CD4-positive, alpha-beta T cell treated with Interleukin-21 for 1 hour (primary cell): ENCODE measurements around the gene MACROH2A1.

ENCODE experiments used
- DNase-seq: peaks from one replicate; pipeline ENCODE4 v3.0.0-alpha.2; 2020

Gene MACROH2A1

DNA sequence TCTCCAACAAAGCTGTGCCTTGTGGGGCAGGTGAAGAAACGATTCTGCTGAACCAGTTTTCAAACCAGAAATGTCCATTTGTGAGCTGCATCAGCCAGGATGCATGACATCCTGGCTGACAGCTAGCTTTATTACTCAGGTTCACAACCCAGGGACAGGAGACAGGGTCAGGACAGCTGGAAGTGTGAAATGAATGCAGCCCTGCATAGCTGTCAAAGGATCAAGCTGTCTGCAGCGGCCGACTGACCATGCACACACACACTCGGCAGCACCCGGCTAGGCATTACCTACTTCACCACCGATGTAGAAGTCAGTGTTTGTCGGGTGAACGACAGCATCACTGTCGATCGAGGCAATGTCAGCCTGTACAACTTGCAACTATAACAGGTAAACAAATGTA, 48.5 kb downstream of the MACROH2A1 start:
- DNase-seq, result no peak

DNA sequence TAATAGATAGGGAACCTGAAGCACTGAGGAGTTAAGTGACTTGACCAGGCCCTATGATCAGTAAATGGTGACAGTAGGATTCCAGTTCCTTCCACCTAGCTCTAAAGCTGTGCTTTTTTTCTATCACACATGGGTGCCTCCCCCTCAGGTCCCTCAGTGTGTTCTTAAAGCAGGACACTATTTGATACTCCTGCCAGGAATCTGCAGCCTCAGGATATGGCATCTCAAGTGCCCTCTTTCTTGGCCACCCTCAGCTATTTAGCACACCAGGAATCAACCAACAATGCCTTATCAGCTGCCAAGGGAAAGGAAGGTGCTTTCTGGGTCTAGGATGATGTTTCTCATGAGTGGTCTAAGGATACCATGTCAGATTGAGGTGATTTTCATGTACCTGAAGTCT, 49.1 kb downstream of the MACROH2A1 start:
- no peak for DNase-seq

DNA sequence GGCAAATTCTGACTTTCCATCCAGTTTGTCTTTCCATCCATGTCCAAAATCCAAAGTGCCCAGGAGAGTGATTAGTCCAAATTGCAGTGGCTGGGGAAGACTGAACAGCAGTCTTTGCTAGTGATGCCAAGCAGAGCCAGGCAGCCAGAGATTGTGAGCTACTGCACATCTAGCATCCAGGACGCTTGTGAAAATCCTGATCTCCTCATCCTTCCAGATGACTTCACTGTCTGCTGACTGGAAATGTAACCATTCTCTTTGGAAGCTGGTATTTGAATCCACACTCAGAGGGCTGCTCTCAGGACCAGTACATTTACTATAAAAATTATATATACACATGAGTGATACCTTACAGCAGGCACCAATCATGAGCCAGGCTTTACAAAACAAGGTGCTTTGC, 49.6 kb downstream of the MACROH2A1 start:
- no peak for DNase-seq

DNA sequence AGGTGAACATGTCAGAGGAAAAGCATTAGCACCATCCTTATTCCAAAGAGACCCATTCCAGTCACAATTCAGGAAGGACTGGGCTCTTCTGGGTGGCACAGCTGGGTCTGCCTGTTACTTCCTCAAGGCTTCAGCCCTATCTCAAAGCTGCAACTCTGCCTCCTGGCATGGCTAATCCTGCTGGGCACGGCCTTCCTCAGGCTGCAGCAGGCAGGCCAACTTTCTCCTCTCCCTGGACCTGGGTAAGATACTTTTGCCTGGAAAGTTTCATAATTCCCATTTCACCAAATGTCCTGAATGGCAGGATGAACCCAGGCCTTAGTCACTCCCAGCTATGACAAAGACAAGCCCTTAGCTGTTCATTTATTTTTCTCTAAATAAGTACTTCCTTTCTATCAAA, 50.1 kb downstream of the MACROH2A1 start:
- no peak for DNase-seq

DNA sequence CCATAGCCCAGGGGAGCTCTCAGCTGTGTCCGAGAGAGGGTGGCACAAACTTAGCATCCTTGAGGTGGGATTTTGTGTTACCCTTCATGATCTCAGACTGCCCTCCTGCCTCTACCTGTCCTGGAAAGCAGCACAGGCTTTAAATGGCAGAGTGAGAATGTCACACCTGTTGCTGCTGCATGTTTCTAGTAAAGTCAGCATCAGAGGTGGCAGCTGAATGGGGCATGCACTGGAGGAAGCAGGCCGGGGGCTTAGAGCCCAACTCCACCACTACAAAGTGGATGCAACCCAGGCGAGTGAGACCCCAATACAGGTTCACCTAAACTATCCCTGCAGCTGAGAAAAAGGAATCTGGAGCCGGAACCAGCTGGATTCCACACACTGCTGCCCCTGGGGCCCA, 51.6 kb downstream of the MACROH2A1 start:
- no peak for DNase-seq

DNA sequence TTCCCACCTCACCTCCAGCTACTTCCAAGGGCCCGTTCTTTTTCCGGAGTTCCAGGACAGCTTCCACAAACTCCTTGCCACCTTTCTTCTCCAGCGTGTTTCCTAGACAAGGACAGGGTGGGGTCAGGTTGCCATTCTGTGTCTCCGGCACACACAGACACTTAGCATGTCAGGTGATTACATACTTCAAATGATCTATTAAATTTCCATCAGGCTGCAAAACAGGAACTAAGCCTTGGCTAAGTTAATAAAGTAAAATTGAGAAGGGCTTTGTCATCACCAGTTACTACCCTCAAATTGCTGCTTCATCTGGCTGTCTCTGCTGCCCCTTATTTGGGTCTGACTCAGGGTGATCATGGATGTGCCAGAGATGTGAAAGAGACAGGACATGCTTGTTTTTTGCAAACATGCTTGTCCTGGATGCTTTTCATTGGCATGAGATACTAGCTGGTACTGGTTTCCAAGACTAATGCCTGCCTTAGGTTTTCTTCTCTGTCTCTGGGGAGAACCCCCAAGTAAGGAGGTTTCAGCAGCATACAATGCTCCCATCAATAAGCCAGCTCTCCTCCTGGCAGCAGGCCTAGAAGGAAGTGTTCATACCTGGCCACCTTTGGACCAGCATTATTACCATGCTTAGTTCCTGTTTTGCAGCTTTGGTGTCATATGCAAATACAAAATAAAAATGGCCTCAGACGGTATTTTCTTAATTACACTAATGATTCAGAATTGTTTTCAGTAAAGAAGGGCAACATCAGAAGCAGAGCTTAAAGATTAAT, 52.9 kb downstream of the MACROH2A1 start:
- DNase-seq, result no peak

DNA sequence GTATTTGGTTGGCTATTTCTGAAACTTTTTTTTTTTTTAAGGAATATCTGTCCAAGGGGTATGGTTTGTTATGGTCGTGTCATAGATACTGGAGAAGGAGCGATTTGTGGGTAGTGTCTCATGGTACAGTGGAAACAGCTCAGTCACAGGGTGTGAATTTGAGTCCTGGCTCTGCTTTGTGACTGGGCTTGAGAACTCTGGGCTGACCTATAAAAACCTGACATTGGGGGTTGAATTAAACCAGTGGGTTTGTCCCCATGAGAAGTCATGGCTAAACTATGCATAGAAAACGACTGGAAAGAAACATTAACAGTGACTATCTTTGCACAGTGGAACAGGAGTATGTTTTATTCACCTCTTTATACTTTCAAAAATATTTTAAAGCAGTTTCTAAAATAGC, 54.7 kb downstream of the MACROH2A1 start:
- no peak for DNase-seq

DNA sequence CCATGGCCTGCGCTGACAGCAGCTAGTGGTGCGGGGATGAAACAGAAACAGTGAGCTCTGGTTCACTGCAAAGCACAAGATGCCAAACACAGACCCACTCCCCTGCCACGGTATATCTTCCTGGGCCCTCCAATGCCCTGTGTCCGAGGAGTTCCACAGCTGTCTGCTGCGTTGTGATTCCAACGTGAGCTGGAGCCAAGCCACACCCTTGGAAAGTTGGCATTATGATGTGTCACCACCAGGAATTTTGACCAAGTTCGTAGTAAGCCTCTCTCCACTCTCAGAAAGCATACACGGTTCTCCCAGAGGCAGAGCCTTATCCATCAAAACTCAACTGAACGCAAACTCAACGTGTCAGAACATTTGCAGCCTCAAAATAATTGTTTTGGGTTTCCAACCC, 55.6 kb downstream of the MACROH2A1 start:
- no peak for DNase-seq

DNA sequence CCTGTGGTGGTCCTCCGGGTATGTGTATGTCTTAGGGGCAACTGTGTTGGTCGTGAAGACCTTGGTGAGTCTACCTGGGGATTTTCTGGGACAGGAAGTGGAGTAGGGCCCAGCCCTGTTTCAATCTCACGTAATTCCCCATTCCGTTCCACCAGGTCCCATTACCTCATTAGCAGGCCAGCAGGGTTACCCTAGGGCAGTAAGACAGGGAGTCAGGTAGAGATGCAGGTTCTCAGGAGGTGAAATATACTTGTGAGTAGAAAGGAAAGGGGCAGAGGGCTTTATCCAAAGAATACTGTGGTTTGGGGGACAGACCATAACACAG, 56.5 kb downstream of the MACROH2A1 start:
- no peak for DNase-seq

DNA sequence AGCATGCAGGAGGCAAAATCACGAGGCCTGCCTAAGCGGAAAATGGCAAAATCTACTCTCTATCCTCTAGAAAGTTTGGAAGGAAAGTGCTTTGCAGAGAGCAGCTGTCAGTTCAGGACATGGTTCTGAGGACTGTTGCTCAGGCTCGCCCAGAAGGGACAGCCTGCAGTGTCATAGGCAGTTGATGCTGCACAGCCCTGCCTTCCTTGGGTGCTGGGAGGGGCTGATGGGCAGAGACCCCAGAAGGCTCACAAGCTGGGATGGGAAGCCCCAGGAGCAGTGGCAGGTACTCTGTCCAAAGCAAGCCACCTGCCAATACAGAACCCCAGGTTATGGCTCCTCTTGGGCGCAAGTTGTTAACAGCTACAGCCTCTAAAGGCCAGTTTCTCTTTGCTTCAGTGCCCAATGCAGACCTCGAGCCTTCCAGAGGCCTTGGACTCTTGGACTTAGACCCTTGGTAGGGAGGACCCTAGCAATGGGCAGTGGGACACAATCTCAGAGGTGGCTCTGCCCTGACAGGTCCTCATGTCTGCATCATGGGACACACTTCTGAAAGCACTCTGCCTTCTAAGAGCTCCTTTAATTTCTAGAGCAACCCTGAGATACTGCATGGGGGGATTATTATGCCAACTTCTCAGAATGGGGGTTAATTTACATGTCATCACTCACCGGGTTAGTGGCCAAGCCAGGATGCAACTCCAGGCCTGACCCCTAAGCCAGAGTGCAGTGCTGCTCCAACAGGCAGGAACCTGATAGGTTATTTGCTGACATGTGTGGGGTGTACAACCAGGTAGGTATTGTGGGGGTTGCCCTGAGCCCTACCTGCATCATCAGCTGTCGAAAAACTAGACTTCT, 57.1 kb downstream of the MACROH2A1 start:
- DNase-seq, result no peak

DNA sequence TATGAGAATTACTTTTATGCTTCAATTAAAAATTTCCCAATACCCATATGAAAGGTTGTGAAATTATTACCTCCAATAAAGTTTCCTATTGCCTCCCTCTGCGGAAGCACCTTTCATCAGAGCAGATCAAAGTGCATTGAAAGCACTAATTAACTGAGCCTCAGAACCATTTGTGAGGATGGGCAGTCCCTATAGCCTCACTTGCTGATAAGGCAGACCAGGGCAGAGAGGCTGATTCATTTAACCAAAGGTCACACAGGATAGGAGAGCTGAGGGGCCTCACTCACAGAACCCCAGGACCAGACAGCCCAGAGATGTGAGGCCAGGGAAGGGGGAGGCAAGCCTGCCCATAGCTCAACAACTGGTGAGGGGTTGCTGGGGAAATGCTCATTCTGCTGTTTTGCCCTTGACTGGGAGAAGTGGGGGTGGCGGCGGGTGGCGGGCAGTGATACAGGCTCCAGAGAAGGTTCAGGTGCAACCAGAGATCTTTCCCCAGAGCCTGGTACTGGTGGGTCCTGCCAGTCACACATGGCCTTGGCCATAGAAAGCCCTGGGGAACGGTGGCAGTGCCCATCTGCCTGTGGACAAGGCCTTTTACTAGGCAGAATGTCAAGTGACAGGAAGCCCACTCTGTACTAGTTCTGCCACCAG, 57.9 kb downstream of the MACROH2A1 start:
- no peak for DNase-seq

DNA sequence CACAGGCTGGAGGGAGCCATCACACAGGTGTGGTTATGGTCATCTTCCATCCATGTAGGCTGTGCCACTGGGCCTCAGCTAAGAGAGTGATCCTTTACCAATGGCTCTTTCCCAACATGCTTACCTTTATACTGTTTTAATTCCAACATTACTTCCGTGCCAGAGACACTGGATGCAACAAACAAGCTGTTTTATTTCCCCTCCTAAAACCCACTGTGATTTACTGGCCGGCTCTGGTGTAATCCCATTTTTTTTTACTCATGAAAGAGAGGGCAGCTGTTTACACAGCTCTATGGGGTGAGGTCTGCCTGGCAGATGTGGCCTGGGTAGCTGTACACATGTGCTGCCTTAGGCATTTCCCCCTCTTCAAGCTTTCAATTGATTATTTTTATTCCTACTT, 58.5 kb downstream of the MACROH2A1 start:
- no peak for DNase-seq

DNA sequence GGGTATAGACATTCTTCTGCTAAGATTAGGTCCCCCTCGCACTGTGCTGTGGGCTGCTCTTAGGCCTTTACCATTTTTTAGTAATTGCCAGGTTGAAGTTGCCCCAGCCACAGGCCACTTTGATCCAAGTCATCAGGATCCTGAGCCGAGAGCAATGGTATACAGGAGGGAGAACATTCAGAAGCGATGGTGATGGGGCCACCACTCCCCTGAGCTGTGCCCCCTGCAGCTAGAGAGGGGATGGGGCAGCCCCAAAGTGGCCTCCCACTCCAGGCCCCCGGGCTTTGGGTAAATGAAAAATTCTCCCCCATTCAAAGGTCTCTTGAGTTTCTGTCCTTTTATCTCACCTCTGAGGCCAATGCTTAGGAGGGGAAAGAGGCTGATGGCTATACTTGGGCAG, 59.4 kb downstream of the MACROH2A1 start:
- no peak for DNase-seq

DNA sequence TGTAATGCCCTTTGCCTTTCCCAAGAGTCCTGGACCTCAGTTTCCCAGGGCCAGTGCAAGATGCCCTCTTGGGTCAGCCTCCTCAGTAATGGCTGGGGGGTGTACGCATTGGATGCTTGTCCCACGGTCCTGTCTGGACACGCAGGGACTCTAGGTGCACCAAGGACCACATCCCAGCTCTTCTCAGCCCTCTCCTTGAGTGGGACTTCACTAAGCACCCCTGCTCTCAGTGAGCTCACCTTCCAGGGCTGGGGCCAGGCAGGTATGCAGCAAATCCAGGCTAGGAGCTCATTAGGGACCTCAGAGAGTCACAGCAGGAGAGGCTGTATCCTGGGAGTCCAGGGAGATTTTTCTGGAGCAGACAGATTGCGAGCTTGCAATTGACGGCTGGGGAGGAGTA, 59.8 kb downstream of the MACROH2A1 start:
- no peak for DNase-seq

DNA sequence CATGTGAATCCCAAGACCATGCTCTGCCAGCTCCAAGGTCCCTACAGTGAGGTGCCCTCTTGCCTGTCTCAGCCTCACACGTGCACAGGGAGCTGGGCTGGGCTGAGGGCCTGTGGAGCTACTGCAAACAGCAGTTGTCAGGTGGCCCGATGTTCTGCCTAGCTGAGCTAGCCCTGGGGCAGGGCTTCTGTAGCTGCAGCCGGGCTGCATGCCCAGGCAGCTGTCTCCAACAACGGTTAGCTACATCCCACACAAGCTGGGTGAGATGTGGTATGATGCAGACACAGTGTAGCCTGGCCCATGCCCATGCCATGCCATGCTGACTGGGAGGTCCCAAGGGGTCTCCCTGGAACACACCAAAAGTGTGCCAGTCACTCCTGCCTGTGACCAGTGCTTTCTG, 62.0 kb downstream of the MACROH2A1 start:
- DNase-seq, result no peak

DNA sequence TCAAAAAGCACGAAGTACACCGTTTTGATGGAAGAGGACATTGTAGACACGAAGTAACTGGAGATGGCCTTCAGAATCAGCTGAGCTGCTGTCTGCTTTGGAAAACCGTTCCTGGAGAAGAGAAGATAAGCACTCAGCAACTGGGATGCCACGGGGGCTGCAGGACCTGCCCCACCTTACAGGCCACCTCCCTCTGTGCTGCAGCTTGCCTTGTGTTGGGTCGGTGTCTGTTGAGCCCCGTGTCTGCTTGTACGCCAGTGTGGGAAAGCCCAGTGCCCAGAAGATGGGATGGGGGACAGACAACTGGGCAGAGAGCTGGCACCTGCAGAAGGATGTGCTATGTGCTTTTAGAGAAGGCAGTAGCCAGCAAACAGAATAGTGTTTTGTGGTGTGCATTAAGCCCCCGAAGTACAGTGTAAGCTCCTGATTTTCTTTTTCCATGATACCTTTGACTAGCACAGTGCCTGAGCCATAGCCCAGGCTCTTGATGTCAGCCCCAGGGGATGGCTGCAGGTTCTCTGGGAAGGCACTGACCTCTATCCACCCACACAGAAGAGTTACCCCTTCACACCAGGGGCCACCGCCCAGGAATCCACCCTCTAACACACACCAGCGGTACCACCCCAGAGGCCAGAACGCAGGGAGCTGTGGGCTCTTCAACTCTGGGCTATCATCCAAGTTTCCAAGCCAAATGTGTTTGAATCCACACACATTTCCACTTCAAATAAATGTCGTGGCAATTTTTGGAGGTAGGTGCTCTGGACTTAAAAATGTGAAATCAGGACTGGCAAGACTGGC, 63.8 kb downstream of the MACROH2A1 start:
- DNase-seq, result no peak

DNA sequence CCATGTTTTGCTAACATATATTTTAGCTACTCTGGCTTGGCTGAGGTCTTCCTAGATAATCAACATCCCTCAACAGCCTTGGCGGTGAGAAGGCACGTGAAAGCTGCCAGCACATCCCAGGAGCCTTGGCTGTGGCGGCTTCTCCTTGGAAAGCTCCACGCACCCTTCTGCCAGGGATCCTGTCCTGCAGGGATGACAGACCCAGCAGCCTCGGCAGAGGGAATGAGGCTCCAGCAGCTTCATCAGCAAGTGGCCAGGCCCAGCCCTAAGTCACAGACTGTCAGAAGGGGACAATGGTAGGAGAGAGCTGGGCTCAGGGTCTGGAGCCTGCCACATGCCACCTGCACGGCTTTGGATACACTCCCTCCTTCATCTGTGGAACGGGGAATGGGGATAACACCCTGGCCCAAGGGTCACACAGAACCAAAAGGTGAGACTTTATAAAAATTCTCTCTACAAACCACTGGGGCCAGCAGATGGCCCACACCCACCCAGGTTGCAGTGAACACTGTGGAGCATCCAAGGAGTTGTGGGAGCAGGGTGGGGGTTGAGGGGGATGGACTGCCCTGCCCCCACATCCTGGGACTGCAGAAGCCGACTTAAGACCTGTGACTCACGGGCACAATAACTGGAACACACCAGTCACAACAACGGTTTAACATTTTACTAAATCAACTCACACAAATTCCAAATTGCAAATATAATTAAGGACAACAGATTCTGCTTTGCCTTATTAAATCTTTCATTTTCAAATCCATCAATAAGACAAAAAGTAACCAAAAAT, 65.1 kb downstream of the MACROH2A1 start:
- no peak for DNase-seq

DNA sequence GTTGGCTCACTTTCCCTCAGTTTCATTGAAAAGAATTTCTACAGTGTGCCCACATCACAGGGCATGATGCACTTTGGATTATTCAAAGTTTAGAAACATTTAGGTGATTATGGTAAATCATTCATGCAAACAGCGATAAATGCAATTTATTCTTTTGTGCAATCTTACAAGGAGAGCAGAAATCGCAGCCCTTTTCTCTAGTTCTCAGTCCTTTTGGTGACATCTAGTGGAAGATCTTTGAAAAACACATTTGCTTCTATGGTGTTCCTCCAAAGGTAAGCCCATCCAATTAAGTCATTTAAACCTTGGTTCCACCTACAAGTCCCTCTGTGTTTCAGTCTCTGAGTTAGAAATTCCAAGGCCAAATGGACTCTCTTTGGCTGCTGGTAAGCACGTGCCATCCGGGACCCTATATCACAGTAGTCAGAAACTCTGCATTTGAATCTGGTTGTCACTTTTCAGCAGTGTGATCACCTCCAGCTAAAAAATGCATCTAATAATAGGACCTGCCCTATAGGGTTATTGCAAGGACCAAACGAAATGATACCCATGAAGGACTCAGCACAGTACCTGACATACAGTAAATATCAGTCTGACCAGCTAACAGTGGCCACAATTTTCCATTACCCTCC, 66.4 kb downstream of the MACROH2A1 start:
- DNase-seq, result peak; percentile 35

DNA sequence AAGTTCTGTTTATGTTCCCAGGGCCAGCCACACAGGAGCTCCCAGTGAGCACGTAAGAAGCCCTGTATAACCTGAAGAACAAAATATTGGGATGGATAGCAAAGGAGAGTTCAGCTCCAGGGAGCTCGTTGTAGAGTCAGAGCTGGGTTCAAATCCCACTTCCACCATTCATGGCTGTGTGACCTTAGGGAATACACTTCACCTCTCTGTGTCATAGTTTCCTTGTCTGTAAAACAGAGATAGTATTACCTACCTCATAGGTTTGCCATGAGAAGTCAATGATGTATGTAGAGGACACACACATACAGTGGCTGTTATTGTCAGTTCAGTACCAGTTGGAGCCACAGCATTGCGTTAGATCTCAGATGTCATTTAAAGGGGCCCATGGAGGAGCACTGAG, 67.4 kb downstream of the MACROH2A1 start:
- no peak for DNase-seq

DNA sequence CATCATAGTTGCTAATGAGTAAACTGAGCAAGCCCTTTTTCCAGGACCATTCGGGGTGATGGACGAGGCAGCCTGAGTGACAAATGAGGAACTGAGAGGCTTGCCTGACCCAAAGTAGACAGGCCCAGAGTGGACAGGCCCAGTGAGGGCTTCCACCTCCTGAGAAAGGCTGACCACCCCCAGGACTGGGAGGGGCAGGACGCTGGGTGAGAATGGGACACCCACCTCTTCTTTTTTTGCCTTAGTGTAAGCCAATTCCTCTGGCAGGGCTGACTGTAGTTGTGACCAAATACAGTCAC, 68.3 kb downstream of the MACROH2A1 start:
- no peak for DNase-seq

DNA sequence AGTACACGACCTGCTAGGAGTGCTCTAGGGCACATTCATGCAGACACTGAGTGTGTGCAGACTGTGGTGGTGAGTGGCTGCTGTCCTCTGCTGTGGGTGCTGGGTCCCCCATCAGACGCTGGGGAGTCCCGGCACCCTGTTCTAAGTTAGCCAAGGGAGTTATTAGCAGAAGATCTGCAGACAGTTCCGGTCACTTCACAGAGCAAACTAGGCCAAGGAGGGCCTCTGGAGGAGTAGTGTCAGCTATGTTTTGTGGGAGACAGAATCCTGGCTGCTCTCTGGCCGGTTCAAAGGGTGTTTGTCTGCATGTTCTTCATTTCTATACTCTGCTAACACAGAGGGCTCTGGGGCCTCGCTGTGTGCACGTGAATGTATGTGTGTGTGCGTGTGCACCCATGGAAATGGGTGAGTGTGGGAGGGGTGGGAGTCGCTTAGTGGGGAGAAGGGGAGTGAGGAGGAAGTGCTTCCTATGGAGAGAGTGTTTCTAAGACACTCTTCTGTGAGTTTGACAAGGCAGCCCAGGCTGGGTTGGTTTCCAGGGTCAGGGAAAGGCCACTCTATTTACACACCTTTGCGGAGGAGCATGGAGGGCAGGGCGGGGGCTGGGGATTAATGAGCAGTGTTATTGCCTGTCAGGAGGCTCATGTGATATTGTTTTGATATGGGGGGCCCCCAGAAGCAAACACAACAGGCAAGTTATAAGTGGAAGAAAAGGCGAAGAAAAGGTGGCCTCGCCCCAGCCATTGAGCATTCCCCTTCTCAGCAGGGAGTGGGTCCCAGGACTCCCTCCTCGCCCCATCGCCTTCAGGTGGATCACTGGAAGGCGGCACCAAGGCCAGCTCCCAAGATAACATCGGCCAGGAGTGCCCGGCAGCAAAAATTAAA, 68.9 kb downstream of the MACROH2A1 start:
- DNase-seq, result no peak
